Stomach (tissue), 4 donors: ENCODE results near the gene KCND2.

ENCODE experiments used
- CTCF ChIP-seq, 7 experiments: fragments of 450-650 bp in 4 of 7; fragments of 200-600 bp in 3 of 7; sonication (generic) in 3 of 7; IDR thresholded peaks; one replicate each; pipeline ENCODE4 v1.5.1; 2016 to 2019; ENCODE audit warnings: antibody characterized with exemption in 7 of 7, control low read depth in 2 of 7, mild to moderate bottlenecking in 1 of 7
- EP300 ChIP-seq: sonication (generic); formaldehyde crosslinking; IDR thresholded peaks from one replicate; pipeline ENCODE4 v1.6.1; 2017; ENCODE audit warnings: antibody characterized with exemption
- POLR2A ChIP-seq, 4 donors: fragments of 450-650 bp; IDR thresholded peaks; one replicate each; pipeline ENCODE4 v1.6.1; 2016; ENCODE audit warnings: antibody characterized with exemption in 4 of 4, control low read depth in 2 of 4, mild to moderate bottlenecking in 1 of 4, moderate library complexity in 1 of 4
- POLR2AphosphoS5 ChIP-seq, 3 donors: sonication (generic); formaldehyde crosslinking; IDR thresholded peaks; one replicate each; pipeline ENCODE4 v1.6.1; 2016; ENCODE audit warnings: antibody characterized with exemption in 3 of 3

- no peak for TF ChIP-seq CTCF (IDR thresholded peaks at IDR 0.05)
- TF ChIP-seq POLR2A (IDR thresholded peaks at IDR 0.05): no peak
- no peak for TF ChIP-seq POLR2AphosphoS5 (IDR thresholded peaks at IDR 0.05)
- no peak for TF ChIP-seq EP300
Measured at GRCh38 chr7:120729245-120729644, 456.3 kb downstream of the KCND2 start.
